Suppressor macrophage (primary cell): ENCODE results near the gene TNC.

Source experiments
- DNase-seq, 4 experiments: peaks; one replicate each; pipeline ENCODE4 v3.0.0-alpha.2; 2020 to 2022

Gene TNC

GRCh38 chr9:115098226-115098965 lies 19.6 kb downstream of the TNC start:
- DNase-seq: no peak

- DNase-seq: no peak
These were observed 24.4 kb downstream of the TNC start for GRCh38 chr9:115093520-115093919.

GRCh38 chr9:115090486-115090885 lies 27.5 kb downstream of the TNC start:
- DNase-seq: no peak

GRCh38 chr9:115088860-115089259 lies 29.1 kb downstream of the TNC start:
- no peak for DNase-seq

GRCh38 chr9:115086886-115087285 lies 31.1 kb downstream of the TNC start:
- no peak for DNase-seq

GRCh38 chr9:115086461-115086860 lies 31.5 kb downstream of the TNC start:
- DNase-seq: no peak

- DNase-seq: no peak
These were observed 32.1 kb downstream of the TNC start for GRCh38 chr9:115085773-115086377.

GRCh38 chr9:115084709-115085108 lies 33.2 kb downstream of the TNC start:
- DNase-seq: no peak

GRCh38 chr9:115084157-115084556 lies 33.8 kb downstream of the TNC start:
- DNase-seq: no peak

GRCh38 chr9:115080242-115080641 lies 37.7 kb downstream of the TNC start:
- DNase-seq: no peak

- DNase-seq: peak in 1 of 4 experiments; percentile 7
These were observed 38.8 kb downstream of the TNC start for GRCh38 chr9:115079156-115079555.

GRCh38 chr9:115073456-115073855 lies 44.5 kb downstream of the TNC start:
- no peak for DNase-seq

GRCh38 chr9:115071176-115071575 lies 46.8 kb downstream of the TNC start:
- no peak for DNase-seq

- DNase-seq: no peak
These were observed 48.2 kb downstream of the TNC start for GRCh38 chr9:115069771-115070170.

GRCh38 chr9:115069302-115069701 lies 48.7 kb downstream of the TNC start:
- DNase-seq: no peak

GRCh38 chr9:115068031-115068430 lies 49.9 kb downstream of the TNC start:
- no peak for DNase-seq

- peak; percentile 18 to 56 (median 40) for DNase-seq
These were observed 54.7 kb downstream of the TNC start for GRCh38 chr9:115063058-115063845.

- peak; percentile 40 to 83 (median 60) for DNase-seq
These were observed 59.2 kb downstream of the TNC start for GRCh38 chr9:115058684-115059315.

- no peak for DNase-seq
These were observed 59.8 kb downstream of the TNC start for GRCh38 chr9:115058175-115058574.

- DNase-seq: no peak
These were observed 60.4 kb downstream of the TNC start for GRCh38 chr9:115057559-115057958.

- peak in 1 of 4 experiments; percentile 14 for DNase-seq
These were observed 67.9 kb downstream of the TNC start for GRCh38 chr9:115050002-115050490.

- no peak for DNase-seq
These were observed 71.1 kb downstream of the TNC start for GRCh38 chr9:115046824-115047223.

GRCh38 chr9:115046199-115046598 lies 71.8 kb downstream of the TNC start:
- DNase-seq: no peak
